Neural crest cell (in vitro differentiated cells): ENCODE results near the gene OSGEP. TPM values are rescaled to one million over a fixed set of nuclear protein-coding genes. Genes with fewer than 3 reads are reported as not detected.
A peak's percentile ranks its signal among the peaks of the same experiment; 100 is the strongest.

Experiments used
- DNase-seq: peaks from one replicate; pipeline ENCODE4 v3.0.0; 2021; ENCODE audit warnings: low read depth, mixed read lengths, low spot score
- H3K27ac Mint-ChIP-seq: one replicate; pipeline ENCODE4 v1.8.0; 2021; ENCODE audit warnings: mild to moderate bottlenecking, mixed read lengths; ENCODE audit not compliant: unreplicated experiment
- H3K27me3 Mint-ChIP-seq: 2 replicates; pipeline ENCODE4 v1.8.0; 2021; ENCODE audit warnings: low read depth, mild to moderate bottlenecking, mixed read lengths
- H3K36me3 Mint-ChIP-seq: 2 replicates; pipeline ENCODE4 v1.8.0; 2021; ENCODE audit warnings: low read depth, mild to moderate bottlenecking, mixed read lengths
- H3K4me1 Mint-ChIP-seq: 2 replicates; pipeline ENCODE4 v1.8.0; 2021; ENCODE audit warnings: mixed read lengths
- H3K4me3 Mint-ChIP-seq: one replicate; pipeline ENCODE4 v1.8.0; 2021; ENCODE audit warnings: mild to moderate bottlenecking, mixed read lengths
- H3K9me3 Mint-ChIP-seq: 2 replicates; pipeline ENCODE4 v1.8.0; 2021; ENCODE audit warnings: mixed read lengths
- total RNA-seq: library from RNA; stranded (reverse); gene quantifications from 2 replicates; pipeline ENCODE4 v1.2.1, GENCODE V29; 2021
- TF ChIP-seq, protein P1 (sequence below): fragments of 200-600 bp; sonication (generic); conservative IDR thresholded peaks from 2 replicates; pipeline ENCODE4 v1.5.0; 2021; ENCODE audit warnings: antibody characterized with exemption, mild to moderate bottlenecking

Gene OSGEP
- total RNA-seq, 1 donor from 2014 or later: 68.1 TPM

- H3K4me1 Mint-ChIP-seq: no peaks in the 10 kb centered on the region
- TF ChIP-seq, protein P1, sequence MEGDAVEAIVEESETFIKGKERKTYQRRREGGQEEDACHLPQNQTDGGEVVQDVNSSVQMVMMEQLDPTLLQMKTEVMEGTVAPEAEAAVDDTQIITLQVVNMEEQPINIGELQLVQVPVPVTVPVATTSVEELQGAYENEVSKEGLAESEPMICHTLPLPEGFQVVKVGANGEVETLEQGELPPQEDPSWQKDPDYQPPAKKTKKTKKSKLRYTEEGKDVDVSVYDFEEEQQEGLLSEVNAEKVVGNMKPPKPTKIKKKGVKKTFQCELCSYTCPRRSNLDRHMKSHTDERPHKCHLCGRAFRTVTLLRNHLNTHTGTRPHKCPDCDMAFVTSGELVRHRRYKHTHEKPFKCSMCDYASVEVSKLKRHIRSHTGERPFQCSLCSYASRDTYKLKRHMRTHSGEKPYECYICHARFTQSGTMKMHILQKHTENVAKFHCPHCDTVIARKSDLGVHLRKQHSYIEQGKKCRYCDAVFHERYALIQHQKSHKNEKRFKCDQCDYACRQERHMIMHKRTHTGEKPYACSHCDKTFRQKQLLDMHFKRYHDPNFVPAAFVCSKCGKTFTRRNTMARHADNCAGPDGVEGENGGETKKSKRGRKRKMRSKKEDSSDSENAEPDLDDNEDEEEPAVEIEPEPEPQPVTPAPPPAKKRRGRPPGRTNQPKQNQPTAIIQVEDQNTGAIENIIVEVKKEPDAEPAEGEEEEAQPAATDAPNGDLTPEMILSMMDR: no peak
These were observed 34.7 kb upstream of the OSGEP start for GRCh38 chr14:20489093-20489994.

DNA sequence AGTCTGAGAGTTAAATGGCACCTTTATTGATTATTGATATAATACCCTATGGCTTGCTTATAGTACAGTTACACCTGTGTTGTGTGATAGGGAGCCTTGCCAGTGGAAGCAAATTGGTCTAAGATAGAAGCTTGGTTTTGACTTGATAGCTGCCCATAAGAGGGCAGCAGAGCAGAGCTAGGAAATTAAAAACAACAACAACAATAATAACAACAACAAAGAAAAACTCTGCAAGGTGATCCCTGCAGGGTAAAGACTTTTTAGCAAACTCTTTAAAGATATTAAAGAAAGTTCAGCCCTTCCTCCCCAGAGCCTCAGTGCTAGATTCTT, 32.7 kb upstream of the OSGEP start:
- TF ChIP-seq, protein P1: no peak
- Mint-ChIP-seq H3K27ac (no peak overlapping the region), H3K4me1 (no peaks in the 10 kb centered on the region), H3K9me3 (no peaks in the 10 kb centered on the region), H3K4me3 (no peak overlapping the region), H3K27me3 (peaks cover 17% of the 10 kb centered on the region), H3K36me3 (no peaks in the 10 kb centered on the region)
- no peak for DNase-seq

More at GRCh38 chr14:20489093-20489994, 34.7 kb upstream of the OSGEP start:
- no peaks in the 10 kb centered on the region for H3K36me3 Mint-ChIP-seq
- DNase-seq: no peak
- H3K9me3 Mint-ChIP-seq: no peaks in the 10 kb centered on the region
- H3K27me3 Mint-ChIP-seq: peaks cover 23% of the 10 kb centered on the region
- no peak overlapping the region for H3K4me3 Mint-ChIP-seq
- peak overlapping the region; percentile 24 for H3K27ac Mint-ChIP-seq

GRCh38 chr14:20486684-20487395, 32.2 kb upstream of the OSGEP start:
- DNase-seq: no peak
- Mint-ChIP-seq H3K27ac (no peak overlapping the region), H3K4me1 (peaks cover 3% of the 10 kb centered on the region), H3K27me3 (peaks cover 15% of the 10 kb centered on the region), H3K9me3 (no peaks in the 10 kb centered on the region), H3K36me3 (no peaks in the 10 kb centered on the region), H3K4me3 (no peak overlapping the region)
- TF ChIP-seq, protein P1: no peak

GRCh38 chr14:20485900-20486299, 31.3 kb upstream of the OSGEP start:
- Mint-ChIP-seq H3K36me3 (no peaks in the 10 kb centered on the region), H3K4me1 (peaks cover 4% of the 10 kb centered on the region), H3K27me3 (peaks cover 15% of the 10 kb centered on the region), H3K9me3 (no peaks in the 10 kb centered on the region), H3K27ac (no peak overlapping the region), H3K4me3 (no peak overlapping the region)
- TF ChIP-seq, protein P1: no peak
- DNase-seq: no peak

- Mint-ChIP-seq H3K27me3 (peaks cover 7% of the 10 kb centered on the region), H3K4me3 (no peak overlapping the region), H3K9me3 (no peaks in the 10 kb centered on the region), H3K4me1 (peaks cover 4% of the 10 kb centered on the region), H3K27ac (no peak overlapping the region), H3K36me3 (peaks cover 2% of the 10 kb centered on the region)
- DNase-seq: no peak
- TF ChIP-seq, protein P1: no peak
These were observed 27.8 kb upstream of the OSGEP start for GRCh38 chr14:20482382-20482781.
